HEK293 (cell line): Measurements from ENCODE around the gene RPL3.

Experiments
- CTCF ChIA-PET: fragments of 350-600 bp; formaldehyde crosslinking; extraction: SDS; loops from one replicate; lab custom pipeline; 2021; ENCODE audit warnings: antibody characterized with exemption; lab: Yijun Ruan, JAX
- POLR2A ChIA-PET: fragments of 300-600 bp; formaldehyde crosslinking; extraction: SDS; loops from one replicate; lab custom pipeline; 2020; ENCODE audit warnings: antibody characterized with exemption, inconsistent platforms; lab: Yijun Ruan, JAX
- H3K27ac ChIP-seq: fragments of 200-500 bp; sonication (Bioruptor generic); 2 replicates; pipeline ENCODE4 v1.5.1; 2014; ENCODE audit warnings: low read depth, low read length, control low read depth, inconsistent platforms; ENCODE audit errors: extremely low read depth
- H3K36me3 ChIP-seq, 2 experiments: fragments of 200-500 bp in 1 of 2; sonication (Bioruptor generic) in 1 of 2; 1 replicate in 1 of 2; 2 replicates in 1 of 2; pipeline ENCODE4 v1.5.1; 2014 to 2017; ENCODE audit warnings: inconsistent platforms in 2 of 2, low read length in 2 of 2; ENCODE audit not compliant: control insufficient read depth in 2 of 2, insufficient read depth in 1 of 2
- H3K4me1 ChIP-seq: fragments of 200-500 bp; sonication (Bioruptor generic); 2 replicates; pipeline ENCODE4 v1.5.1; 2014; ENCODE audit warnings: mild to moderate bottlenecking, low read length, inconsistent platforms; ENCODE audit not compliant: control insufficient read depth, insufficient read depth
- H3K4me3 ChIP-seq: 2 replicates; pipeline ENCODE4 v1.5.1; 2011; ENCODE audit warnings: low read depth, mild to moderate bottlenecking, control low read depth, low read length, moderate library complexity
- H3K9me3 ChIP-seq: fragments of 200-500 bp; sonication (Bioruptor generic); 2 replicates; pipeline ENCODE4 v1.5.1; 2014; ENCODE audit warnings: low read depth, low read length, inconsistent platforms; ENCODE audit not compliant: control insufficient read depth, insufficient read depth
- CTCF ChIP-seq: fragments of 450-650 bp; formaldehyde crosslinking; IDR thresholded peaks from 2 replicates; pipeline ENCODE4 v1.5.1; 2016; ENCODE audit warnings: missing biosample characterization, missing genetic modification characterization
- HIC1 ChIP-seq: fragments of 450-650 bp; formaldehyde crosslinking; IDR thresholded peaks from 2 replicates; pipeline ENCODE4 v1.5.1; 2016; ENCODE audit warnings: missing biosample characterization, missing genetic modification characterization
- KLF8 ChIP-seq: fragments of 450-650 bp; formaldehyde crosslinking; IDR thresholded peaks from 2 replicates; pipeline ENCODE4 v1.5.1; 2016; ENCODE audit warnings: missing biosample characterization, missing genetic modification characterization
- PBX3 ChIP-seq: sonication (generic); formaldehyde crosslinking; IDR thresholded peaks from 2 replicates; pipeline ENCODE4 v1.8.1; 2022; ENCODE audit warnings: mild to moderate bottlenecking, moderate library complexity, missing genetic modification reagents
- SP2 ChIP-seq: fragments of 450-650 bp; formaldehyde crosslinking; IDR thresholded peaks from 2 replicates; pipeline ENCODE4 v1.5.1; 2016; ENCODE audit warnings: missing biosample characterization, missing genetic modification characterization
- ZBTB8A ChIP-seq: fragments of 450-650 bp; formaldehyde crosslinking; IDR thresholded peaks from 2 replicates; pipeline ENCODE4 v1.5.1; 2016; ENCODE audit warnings: missing biosample characterization, missing genetic modification characterization
- ZNF121 ChIP-seq: fragments of 450-650 bp; formaldehyde crosslinking; IDR thresholded peaks from 2 replicates; pipeline ENCODE4 v1.5.1; 2016; ENCODE audit warnings: missing biosample characterization, missing genetic modification characterization
- ZNF140 ChIP-seq: fragments of 450-650 bp; formaldehyde crosslinking; IDR thresholded peaks from 2 replicates; pipeline ENCODE4 v1.5.1; 2016; ENCODE audit warnings: missing biosample characterization, missing genetic modification characterization
- ZNF174 ChIP-seq: fragments of 450-650 bp; formaldehyde crosslinking; IDR thresholded peaks from 2 replicates; pipeline ENCODE4 v1.5.0; 2017; ENCODE audit warnings: missing biosample characterization, mild to moderate bottlenecking, missing genetic modification characterization
- ZNF18 ChIP-seq: fragments of 450-650 bp; formaldehyde crosslinking; IDR thresholded peaks from 2 replicates; pipeline ENCODE4 v1.5.1; 2016; ENCODE audit warnings: missing biosample characterization, missing genetic modification characterization
- ZNF24 ChIP-seq: fragments of 450-650 bp; formaldehyde crosslinking; IDR thresholded peaks from 2 replicates; pipeline ENCODE4 v1.5.1; 2016; ENCODE audit warnings: missing biosample characterization, missing genetic modification characterization
- ZNF280D ChIP-seq: fragments of 450-650 bp; formaldehyde crosslinking; IDR thresholded peaks from 2 replicates; pipeline ENCODE4 v1.5.1; 2016; ENCODE audit warnings: missing biosample characterization, missing genetic modification characterization
- ZNF302 ChIP-seq: fragments of 450-650 bp; formaldehyde crosslinking; IDR thresholded peaks from 2 replicates; pipeline ENCODE4 v1.5.1; 2016; ENCODE audit warnings: missing biosample characterization, missing genetic modification characterization, low read depth
- ZNF366 ChIP-seq: fragments of 450-650 bp; formaldehyde crosslinking; conservative IDR thresholded peaks from 2 replicates; pipeline ENCODE4 v1.5.1; 2016; ENCODE audit warnings: missing biosample characterization, missing genetic modification characterization
- ZNF518A ChIP-seq: fragments of 450-650 bp; formaldehyde crosslinking; conservative IDR thresholded peaks from 2 replicates; pipeline ENCODE4 v1.5.1; 2016; ENCODE audit warnings: low read depth, missing biosample characterization, missing genetic modification characterization
- ZNF610 ChIP-seq: fragments of 450-650 bp; formaldehyde crosslinking; IDR thresholded peaks from 2 replicates; pipeline ENCODE4 v1.5.1; 2016; ENCODE audit warnings: missing biosample characterization, missing genetic modification characterization, borderline replicate concordance
- ZNF654 ChIP-seq: fragments of 450-650 bp; formaldehyde crosslinking; IDR thresholded peaks from 2 replicates; pipeline ENCODE4 v1.5.1; 2016; ENCODE audit warnings: low read depth, missing biosample characterization, missing genetic modification characterization
- ZNF670 ChIP-seq: fragments of 450-650 bp; formaldehyde crosslinking; IDR thresholded peaks from 2 replicates; pipeline ENCODE4 v1.5.1; 2016; ENCODE audit warnings: missing biosample characterization, missing genetic modification characterization, low read depth
- ZNF837 ChIP-seq: fragments of 450-650 bp; formaldehyde crosslinking; IDR thresholded peaks from 2 replicates; pipeline ENCODE4 v1.5.1; 2016; ENCODE audit warnings: missing biosample characterization, missing genetic modification characterization

Gene RPL3

GRCh38 chr22:39309364-39309861, 10.0 kb downstream of the RPL3 start (continued):
- TF ChIP-seq CTCF (tag by site-specific recombination) (0 out of 2 replicates have a peak, but pooled peaks have one; percentile 19), ZNF670 (no peak), ZNF121 (tag by site-specific recombination) (no peak), ZNF140 (tag by site-specific recombination) (no peak)
- TF ChIP-seq, all 188 proteins: peak for 3

- H3K36me3 ChIP-seq = peaks cover 0 to 39% of the 10 kb centered on the region in 2 experiments; a peak in 2 of 3 replicates
- CTCF ChIA-PET = interaction anchor here (1.1 to 1.4 kb wide), 3 partner anchors 18 to 138 kb away, joined by 4 to 23 read pairs (median 5); no protein-coding TSS in a partner anchor
- no peaks in the 10 kb centered on the region for H3K9me3 ChIP-seq
- no peak overlapping the region for H3K4me3 ChIP-seq
- POLR2A ChIA-PET = interaction anchor here (0.8 to 4.7 kb wide), 8 partner anchors 9 to 220 kb away, joined by 3 to 93 read pairs (median 5); partner anchors contain the start of genes CBX7, PDGFB and RPL3
- H3K4me1 ChIP-seq = no peaks in the 10 kb centered on the region
- H3K27ac ChIP-seq = peak overlapping the region; percentile 49
- TF ChIP-seq ZNF518A (no peak), ZNF610 (no peak), ZNF302 (tag by site-specific recombination) (no peak), ZNF174 (tag by site-specific recombination) (no peak), ZNF280D (tag by site-specific recombination) (no peak), ZNF366 (tag by site-specific recombination) (peak; percentile 85), PBX3 (CRISPR knock-in tag) (no peak), ZNF654 (tag by site-specific recombination) (no peak), SP2 (tag by site-specific recombination) (peak; percentile 21; the same call in 1 of the 2 replicates), ZNF837 (tag by site-specific recombination) (no peak), ZNF18 (no peak), ZBTB8A (peak; percentile 84), HIC1 (peak; percentile 92), KLF8 (tag by site-specific recombination) (peak; percentile 22; the same call in 1 of the 2 replicates), ZNF24 (peak; percentile 88; the same call in 1 of the 2 replicates)
Measured at GRCh38 chr22:39308614-39309363, 10.6 kb downstream of the RPL3 start.
